Muscle of arm (tissue), 12 donors: Measurements from ENCODE around the gene HPSE2. TPM values are rescaled to one million over a fixed set of nuclear protein-coding genes. Genes with fewer than 3 reads are reported as not detected.

ENCODE experiments used
- DNase-seq: peaks from one replicate; pipeline ENCODE4 v3.0.0-alpha.2; 2013
- polyA plus RNA-seq, 12 donors: library from polyadenylated mRNA; unstranded; fragments of 120-200 nt; gene quantifications; one replicate each; pipeline ENCODE4 v1.2.1, GENCODE V29; 2013; ENCODE audit not compliant: insufficient read length in 12 of 12

Gene HPSE2
- polyA plus RNA-seq, 12 donors = 0.07 to 1.1 (median 0.36) TPM; not detected in 5

GRCh38 chr10:98492763-98493162 lies 742.9 kb downstream of the HPSE2 start:
- DNase-seq = no peak

DNA sequence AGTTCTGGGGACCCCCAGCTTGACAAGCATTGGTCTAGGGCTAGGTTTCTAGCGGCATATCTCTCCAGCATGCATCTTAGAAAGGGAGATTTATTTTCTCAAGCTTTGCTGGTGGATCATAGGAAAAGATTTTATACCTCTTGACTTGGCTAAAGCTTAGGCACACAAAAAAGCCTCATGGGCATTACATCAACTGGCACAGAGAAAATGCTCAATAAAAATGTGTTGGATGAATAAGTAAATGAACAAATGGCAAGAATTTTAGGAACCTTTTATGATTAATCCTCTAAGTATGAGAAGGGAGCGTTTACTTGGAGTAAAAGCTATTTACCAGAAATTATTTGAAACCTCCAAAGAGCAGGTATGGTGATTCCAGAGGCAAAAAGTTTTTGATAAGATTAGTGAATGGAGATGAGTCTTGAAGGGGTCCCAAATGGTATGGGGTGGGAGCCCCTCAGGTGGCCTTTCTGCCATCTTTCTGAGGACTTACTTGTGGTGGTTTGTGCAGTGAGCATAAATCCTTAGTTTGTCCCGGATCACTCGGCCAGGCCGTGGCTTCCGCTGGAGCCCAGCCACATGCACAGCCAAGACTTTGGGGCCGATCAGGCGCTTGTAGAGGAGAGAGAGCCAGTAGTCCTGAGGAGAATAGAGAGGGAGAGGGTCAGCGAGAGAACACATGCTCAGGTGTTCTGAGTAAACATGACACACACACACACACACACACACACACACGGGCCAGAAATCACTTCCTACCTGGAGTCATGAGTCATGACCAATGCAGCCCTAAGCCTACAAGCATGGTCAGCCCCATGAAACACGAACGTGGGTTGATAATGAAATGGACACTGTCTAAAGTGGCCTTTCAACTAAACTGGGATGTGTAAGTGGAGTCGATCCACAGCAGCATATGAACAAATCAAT lies 745.8 kb downstream of the HPSE2 start:
- no peak for DNase-seq

- DNase-seq = no peak
Observed at GRCh38 chr10:98488669-98489430, 746.8 kb downstream of the HPSE2 start.

DNA sequence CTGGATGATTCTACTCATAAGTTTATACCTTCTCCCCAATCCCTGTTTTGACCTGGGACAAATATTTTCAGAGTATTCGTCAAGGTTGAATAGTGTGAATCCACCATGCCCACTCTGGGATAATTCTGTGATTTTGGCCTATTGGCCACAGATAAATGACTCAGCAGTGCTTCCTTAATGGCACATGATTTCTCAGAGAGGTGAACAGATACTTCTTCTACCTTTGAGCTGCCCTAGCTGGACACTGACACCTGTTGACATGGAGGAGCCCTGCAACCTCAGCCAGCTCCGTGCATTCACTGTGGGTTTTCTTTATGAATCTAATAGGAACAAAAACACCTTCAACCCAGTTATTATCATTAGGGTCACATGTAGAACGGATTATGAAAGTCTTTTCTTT lies 748.0 kb downstream of the HPSE2 start:
- no peak for DNase-seq

GRCh38 chr10:98486421-98486820 lies 749.2 kb downstream of the HPSE2 start:
- DNase-seq = peak; percentile 6

- no peak for DNase-seq
Observed at GRCh38 chr10:98485959-98486358, 749.7 kb downstream of the HPSE2 start.

- DNase-seq = no peak
Observed at GRCh38 chr10:98483658-98484057, 752.0 kb downstream of the HPSE2 start.

DNA sequence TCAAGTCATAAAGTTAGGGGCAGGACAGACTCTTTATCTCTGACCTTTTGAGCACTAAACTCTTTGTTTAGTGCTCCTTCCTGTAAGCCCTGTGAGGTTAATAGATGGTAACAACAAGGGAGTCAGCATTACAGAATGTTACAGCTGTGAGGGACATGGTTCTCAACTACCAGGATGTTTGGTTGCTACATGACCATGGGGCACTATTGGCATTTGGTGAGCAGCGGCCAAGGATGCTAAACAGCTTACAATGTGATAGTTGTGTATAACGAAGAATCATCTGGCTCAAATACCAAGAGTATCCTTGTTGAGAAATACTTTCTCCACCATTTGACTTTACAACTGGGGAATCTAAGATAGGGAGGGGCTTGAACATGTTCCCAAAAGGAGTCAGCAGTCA lies 753.6 kb downstream of the HPSE2 start:
- DNase-seq = no peak

DNA sequence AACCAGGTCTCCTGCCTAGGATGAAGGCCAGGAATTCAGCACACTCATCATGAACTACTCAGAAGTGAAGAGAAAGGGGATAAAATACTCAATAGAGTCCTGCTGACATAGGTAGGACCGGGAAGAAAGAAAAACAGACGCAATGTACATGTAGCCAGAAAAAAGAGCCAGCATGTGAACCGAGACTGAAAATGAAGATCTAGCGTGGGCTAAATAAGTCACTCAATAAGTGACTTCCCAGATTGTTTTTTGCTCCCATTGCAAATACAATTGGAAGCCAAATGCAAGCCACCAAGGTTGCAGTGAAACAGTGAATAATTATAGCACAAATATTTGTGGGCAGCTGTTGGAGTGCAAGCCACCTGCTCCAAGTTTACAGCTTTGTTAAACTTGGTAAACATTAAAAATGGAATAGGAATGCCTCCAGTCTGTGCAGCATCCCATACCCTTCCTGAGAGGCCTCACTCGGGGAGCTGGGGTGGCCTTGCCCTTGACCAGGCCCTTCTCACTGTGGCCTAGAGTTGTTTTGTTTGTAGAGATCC lies 754.2 kb downstream of the HPSE2 start:
- DNase-seq = no peak

- no peak for DNase-seq
Observed at GRCh38 chr10:98478430-98479222, 757.0 kb downstream of the HPSE2 start.

GRCh38 chr10:98477861-98478260 lies 757.8 kb downstream of the HPSE2 start:
- DNase-seq = no peak

GRCh38 chr10:98474628-98475027 lies 761.0 kb downstream of the HPSE2 start:
- no peak for DNase-seq

- no peak for DNase-seq
Observed at GRCh38 chr10:98472196-98472595, 763.5 kb downstream of the HPSE2 start.

GRCh38 chr10:98470850-98471249 lies 764.8 kb downstream of the HPSE2 start:
- DNase-seq = no peak

GRCh38 chr10:98469001-98469931 lies 766.4 kb downstream of the HPSE2 start:
- DNase-seq = no peak

DNA sequence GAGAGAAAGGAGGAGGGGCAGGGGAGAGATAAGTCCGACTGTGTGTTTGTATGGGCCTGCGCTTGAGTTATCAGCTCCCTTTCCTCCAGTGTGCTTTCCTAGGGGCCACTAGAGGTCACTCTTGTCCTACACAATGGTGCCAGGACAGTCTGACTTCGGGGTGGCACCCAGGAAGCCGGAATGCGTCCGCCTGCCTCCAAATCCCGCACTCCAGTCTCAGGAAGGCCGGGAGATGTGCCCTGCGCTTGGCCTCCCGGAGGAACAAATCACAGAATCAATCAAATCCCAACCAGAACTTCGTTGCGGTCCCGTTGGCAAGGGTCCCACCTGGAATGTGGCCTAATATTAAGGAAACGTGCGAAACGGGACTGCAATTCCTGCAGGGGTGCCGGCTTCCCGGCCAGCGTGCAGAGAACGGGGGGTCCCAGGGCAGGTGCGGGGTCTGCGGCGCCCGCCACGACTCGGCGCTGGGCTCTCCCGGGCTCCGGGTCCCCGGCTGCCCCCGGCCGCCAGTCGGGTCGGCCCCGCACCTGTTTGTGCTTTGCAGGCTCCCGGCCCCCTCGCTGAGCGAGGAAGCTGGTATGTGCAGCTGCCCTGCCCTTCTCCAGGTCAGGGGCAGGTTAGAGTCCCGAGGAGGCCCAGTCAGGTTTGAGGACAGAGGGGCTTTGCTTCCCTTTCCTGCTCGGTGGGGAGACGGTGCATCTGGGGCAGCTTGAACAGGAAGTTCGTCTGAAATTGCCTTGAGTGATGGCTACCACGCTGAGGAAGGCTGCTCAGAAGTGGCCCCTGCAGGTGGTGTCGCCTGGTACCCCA lies 767.9 kb downstream of the HPSE2 start:
- peak; percentile 84 for DNase-seq

DNA sequence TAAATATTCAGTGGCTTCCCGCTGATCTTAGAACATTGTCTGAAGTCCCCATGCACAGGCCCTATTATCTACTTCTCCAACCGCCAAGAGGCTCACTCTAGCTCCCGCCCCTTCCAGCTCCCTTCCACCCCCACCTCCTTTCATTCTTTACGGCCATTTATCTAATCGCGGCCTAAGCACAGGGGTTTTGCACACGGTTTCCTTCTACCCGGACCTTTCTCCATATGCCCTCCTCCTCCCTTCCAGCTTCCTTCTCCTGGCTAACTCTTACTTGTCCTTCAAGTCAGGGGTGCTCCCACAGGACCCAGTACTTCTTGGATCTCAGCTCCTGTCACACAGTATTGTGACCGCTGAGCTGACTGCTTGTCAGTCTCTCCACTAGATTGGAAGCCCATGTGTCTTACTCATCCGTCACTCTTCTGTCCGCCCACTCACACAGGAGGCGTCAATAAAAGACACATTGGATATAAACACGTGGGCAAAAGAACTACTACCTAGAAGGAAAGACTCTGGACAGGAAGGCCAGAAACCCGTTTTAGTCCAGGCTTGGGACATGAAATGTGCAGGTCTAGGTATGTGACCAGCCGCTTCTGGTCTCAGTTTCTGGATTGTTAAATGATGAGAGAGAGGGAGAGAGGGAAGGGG lies 768.7 kb downstream of the HPSE2 start:
- DNase-seq = no peak

DNA sequence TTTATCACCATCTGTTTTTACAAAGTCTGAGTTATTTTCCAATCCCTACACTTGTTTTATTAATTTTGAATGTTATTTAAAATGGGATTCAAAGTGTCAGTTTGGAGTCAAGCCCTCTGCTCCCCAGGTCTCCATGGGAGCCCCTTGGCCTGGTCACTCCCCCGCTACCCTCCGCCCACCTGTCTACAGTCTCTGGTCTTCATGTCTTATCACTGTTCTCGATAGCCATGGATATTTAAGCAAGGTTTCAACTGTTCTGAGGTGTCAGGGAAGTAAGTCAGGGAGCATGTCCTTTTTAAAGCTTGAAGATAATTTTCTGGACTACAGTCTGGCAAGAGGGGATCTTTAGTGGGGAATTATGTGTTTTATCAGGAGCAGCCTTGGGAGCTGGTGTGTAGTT lies 769.8 kb downstream of the HPSE2 start:
- no peak for DNase-seq
